GM12873 (cell line): ENCODE results near the gene RPL35A.
A peak's percentile ranks its signal among the peaks of the same experiment; 100 is the strongest.

Experiments used
- TF ChIP-seq, protein P1 (sequence below): IDR thresholded peaks from 2 replicates; pipeline ENCODE4 v1.5.1; 2012; ENCODE audit warnings: low read depth, mild to moderate bottlenecking, moderate library complexity, low read length, control low read depth; ENCODE audit not compliant: insufficient read depth; ENCODE audit errors: missing control alignments

RPL35A gene

DNA sequence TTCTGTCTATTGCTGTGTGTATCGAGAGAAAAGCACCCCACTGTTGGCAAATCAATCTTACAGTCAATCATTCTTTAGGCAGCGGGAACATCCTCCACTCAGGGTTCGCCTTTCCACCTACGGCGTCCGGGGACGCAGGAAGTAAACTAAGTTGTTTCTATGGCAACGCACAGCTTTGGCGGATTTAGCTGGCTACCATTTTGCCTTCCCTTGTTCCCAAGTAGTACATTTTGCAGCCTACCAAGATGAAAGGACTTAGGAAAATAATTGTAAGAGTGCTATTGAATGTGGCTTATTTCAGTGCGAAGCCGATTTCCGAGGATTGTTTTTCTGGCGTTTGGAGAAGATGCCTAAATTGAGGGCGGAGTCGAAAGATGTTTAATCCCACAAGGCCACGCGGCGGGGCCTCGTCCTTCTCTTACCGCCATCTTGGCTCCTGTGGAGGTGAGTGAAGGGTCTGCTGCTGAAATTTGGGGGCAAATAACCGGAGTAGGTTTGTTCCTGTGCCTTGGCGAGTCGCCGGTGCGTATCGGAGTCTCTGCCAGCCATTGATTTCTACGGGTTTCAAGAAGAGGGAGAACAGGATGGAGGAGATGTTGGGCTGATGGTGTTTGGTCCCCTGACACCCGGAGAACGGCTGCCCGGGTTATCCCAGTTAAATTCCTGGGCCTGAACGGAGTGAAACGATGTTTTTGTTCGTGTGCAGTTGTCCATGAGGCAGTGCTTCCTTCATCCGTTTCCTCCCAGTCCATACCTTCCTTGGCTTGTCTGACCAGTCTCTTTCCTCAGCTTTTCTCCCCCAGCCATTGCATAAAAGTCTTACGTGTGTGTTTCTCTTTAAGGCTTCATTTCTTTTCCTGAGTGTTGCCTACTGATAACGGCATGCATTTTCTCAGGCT lies at the start of gene RPL35A:
Gene RPL35A (plus strand): TSS at position 413 of the 899 bp plus-strand sequence. CDS start 778 bp downstream, outside the sequence.
- TF ChIP-seq, protein P1, sequence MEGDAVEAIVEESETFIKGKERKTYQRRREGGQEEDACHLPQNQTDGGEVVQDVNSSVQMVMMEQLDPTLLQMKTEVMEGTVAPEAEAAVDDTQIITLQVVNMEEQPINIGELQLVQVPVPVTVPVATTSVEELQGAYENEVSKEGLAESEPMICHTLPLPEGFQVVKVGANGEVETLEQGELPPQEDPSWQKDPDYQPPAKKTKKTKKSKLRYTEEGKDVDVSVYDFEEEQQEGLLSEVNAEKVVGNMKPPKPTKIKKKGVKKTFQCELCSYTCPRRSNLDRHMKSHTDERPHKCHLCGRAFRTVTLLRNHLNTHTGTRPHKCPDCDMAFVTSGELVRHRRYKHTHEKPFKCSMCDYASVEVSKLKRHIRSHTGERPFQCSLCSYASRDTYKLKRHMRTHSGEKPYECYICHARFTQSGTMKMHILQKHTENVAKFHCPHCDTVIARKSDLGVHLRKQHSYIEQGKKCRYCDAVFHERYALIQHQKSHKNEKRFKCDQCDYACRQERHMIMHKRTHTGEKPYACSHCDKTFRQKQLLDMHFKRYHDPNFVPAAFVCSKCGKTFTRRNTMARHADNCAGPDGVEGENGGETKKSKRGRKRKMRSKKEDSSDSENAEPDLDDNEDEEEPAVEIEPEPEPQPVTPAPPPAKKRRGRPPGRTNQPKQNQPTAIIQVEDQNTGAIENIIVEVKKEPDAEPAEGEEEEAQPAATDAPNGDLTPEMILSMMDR, result no peak

DNA sequence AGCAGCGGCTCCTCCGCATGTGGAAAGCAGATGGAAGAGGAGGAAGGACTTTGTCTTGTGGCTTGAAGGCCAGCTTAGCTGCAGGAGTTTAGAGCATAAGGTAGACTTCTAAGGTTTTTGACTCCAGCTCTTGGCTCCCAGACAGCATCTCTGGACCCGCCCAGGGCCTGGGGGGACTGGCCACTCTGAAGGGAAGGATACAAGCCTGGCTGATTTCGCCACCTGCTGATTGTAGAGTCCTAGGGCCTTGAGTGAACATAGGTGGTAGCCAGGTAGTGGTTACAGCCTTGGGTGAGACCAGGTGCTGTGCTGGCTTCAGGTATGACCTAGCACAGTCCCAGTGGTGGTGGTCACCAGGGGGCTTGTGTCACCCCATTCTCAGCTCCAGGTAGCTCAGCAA lies 48.4 kb upstream of the RPL35A start:
- TF ChIP-seq, protein P1, result no peak

DNA sequence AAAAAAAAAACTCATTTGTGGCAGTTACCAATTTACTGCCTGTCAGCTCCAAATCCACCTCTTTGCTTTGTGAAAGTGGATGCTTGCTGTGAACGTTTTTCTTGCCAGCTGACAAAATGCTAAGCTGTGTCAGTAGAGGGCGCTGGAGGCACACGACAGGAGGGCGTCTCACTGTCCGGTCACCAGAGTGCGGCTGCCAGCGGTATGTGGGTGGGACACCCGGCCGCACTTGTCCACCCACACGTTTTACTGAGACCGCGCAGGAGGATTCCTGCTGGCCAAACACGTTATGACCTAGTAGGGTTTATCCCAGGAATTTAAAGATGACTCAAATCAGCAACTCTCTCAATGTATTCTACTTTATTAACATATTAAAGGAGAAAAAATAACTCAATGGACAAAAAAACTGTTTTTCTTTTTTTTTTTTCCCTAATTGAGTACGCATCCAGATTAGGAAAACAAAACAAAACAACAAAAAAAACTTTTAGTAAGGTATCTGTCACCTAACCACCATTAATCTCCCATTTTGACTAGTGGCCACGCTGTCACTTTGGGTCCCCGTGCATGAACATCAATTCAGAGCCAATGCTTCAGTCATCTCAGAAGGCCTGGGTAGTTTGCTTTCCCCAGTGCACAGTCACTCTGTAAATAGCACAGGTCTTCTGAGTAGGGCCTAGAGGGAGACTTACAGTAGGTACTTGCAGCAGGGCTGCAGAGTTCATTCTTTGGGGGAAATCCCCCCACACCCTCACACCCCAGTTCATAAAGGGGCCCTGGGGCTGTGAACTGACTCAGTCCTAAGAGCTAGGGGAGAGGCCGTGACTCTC lies 43.8 kb upstream of the RPL35A start:
- TF ChIP-seq, protein P1, result peak; percentile 95

DNA sequence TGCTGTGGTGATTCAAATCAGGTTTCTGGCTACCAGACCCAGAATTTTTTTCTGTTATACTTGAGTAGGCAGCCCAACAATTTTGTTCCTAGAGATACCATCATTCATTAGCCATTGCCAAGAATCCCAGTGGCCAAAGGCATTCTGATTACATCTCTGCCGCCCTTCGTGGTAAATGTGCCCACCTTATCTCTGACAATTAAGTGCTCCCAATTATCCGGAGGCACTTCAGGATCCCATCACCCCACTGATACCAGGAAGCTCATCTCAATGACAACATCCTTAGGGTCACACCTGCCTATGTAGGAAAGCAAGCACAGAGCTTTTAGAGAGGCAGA lies 43.2 kb upstream of the RPL35A start:
- TF ChIP-seq, protein P1, result no peak

DNA sequence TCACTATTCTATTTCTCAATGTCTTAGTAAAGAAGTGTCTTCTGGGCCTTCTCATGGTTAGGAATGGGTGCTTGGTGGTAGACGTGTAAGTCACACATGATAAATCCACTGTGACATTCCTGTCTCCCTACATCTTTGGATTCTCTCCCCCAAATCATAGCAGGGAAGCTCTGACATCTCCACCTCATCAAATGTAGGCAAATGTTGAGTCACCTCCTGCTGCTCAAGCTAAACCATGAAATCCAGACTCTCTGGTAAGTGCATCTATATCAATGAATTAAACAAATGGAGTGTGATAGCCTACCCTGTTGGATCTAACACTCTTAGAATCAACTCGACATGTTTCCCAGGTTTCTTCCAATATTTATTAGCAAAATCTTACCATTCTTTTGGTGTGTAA lies 42.8 kb upstream of the RPL35A start:
- TF ChIP-seq, protein P1, result no peak

DNA sequence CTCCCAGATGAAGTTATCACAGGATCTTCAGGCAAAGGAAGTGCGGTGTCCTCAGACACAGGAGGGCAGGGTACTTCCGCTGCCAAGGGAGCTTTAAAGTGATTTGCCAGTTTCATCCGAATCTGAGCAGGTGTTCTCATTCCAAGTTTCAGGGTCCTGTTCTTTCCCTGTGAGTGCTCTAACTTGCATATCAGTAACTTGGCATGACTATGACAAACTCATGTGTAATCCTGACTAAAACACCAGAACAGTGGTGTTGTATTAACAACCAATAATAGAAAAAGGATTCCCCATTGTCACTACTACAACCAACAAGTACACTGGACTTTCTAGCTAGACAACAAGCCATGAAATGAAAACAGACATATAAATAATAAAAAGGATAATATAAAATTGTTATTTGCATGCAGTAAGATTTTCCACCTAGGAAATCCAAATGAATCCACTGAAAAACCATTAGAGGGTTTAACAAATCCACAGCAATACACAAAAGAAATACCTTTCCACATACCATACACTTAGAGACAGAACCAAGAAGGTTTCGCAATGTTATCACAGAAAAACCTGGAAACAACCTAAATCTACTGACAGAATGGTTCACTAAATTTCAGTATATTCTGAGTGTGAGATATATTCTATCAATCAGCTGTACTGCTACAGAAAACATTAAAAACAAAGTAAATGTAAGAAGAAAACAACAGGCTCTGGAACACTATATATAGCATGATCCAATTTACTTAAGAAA lies 40.9 kb upstream of the RPL35A start:
- TF ChIP-seq, protein P1, result no peak
